Karpas-422 (cell line): Measurements from ENCODE around the gene PMM2. TPM values are rescaled to one million over a fixed set of nuclear protein-coding genes. Genes with fewer than 3 reads are reported as not detected.
"Not testable (repeated sequence)": the region's sequence is repeated elsewhere in the genome, so short reads cannot be mapped to it uniquely, and the experiment has no call there.

Experiments
- DNase-seq: peaks from one replicate; pipeline ENCODE4 v3.0.0-alpha.2; 2015
- H2AFZ ChIP-seq: fragments of 200-600 bp; sonication (generic); 2 replicates; pipeline ENCODE4 v1.6.1; 2014; ENCODE audit warnings: antibody characterized with exemption, low read length, mixed read lengths
- H3K27ac ChIP-seq: fragments of 200-600 bp; sonication (generic); 2 replicates; pipeline ENCODE4 v1.5.1; 2014; ENCODE audit warnings: mild to moderate bottlenecking, low read length, moderate library complexity
- H3K27me3 ChIP-seq: fragments of 200-600 bp; sonication (generic); 2 replicates; pipeline ENCODE4 v1.6.1; 2014; ENCODE audit warnings: low read length, mixed read lengths
- H3K36me3 ChIP-seq: fragments of 200-600 bp; sonication (generic); 2 replicates; pipeline ENCODE4 v1.6.1; 2014; ENCODE audit warnings: low read length, mixed read lengths; ENCODE audit not compliant: insufficient read depth
- H3K4me1 ChIP-seq: fragments of 200-600 bp; sonication (generic); 2 replicates; pipeline ENCODE4 v1.6.1; 2014; ENCODE audit warnings: mild to moderate bottlenecking, low read length, mixed read lengths
- H3K4me2 ChIP-seq: fragments of 200-600 bp; sonication (generic); 2 replicates; pipeline ENCODE4 v1.6.1; 2014; ENCODE audit warnings: low read length, low read depth, mild to moderate bottlenecking; ENCODE audit not compliant: poor library complexity, severe bottlenecking
- H3K4me3 ChIP-seq: fragments of 200-600 bp; sonication (generic); 2 replicates; pipeline ENCODE4 v1.5.1; 2014; ENCODE audit warnings: mild to moderate bottlenecking, antibody characterized with exemption, low read length, mixed read lengths
- H3K79me2 ChIP-seq: fragments of 200-600 bp; sonication (generic); 2 replicates; pipeline ENCODE4 v1.6.1; 2014; ENCODE audit warnings: mild to moderate bottlenecking, low read length, mixed read lengths
- H3K9ac ChIP-seq: fragments of 200-600 bp; sonication (generic); 2 replicates; pipeline ENCODE4 v1.6.0; 2014; ENCODE audit warnings: low read length
- H3K9me2 ChIP-seq: fragments of 200-600 bp; sonication (generic), shearing (Covaris generic); replicated peaks from 2 replicates; pipeline ENCODE4 v1.6.0; 2014; ENCODE audit warnings: mild to moderate bottlenecking, low read length, moderate library complexity; ENCODE audit not compliant: insufficient read depth
- H3K9me3 ChIP-seq: fragments of 300-700, 200-600 bp; sonication (generic); 2 replicates; pipeline ENCODE4 v1.6.1; 2014; ENCODE audit warnings: low read length, mixed read lengths
- H4K20me1 ChIP-seq: fragments of 200-600 bp; sonication (generic); 2 replicates; pipeline ENCODE4 v1.6.1; 2014; ENCODE audit warnings: mild to moderate bottlenecking, antibody characterized with exemption, low read length, low read depth; ENCODE audit not compliant: insufficient read depth
- total RNA-seq: library from RNA; depleted of rRNA; stranded (reverse); fragments of >200 nt; shearing (Covaris generic); gene quantifications from 2 replicates; pipeline ENCODE4 v1.2.3, GENCODE V29; 2014; ENCODE audit warnings: low replicate concordance

PMM2 gene
- total RNA-seq, 1 experiment from 2014 or later = 27.1 TPM

DNA sequence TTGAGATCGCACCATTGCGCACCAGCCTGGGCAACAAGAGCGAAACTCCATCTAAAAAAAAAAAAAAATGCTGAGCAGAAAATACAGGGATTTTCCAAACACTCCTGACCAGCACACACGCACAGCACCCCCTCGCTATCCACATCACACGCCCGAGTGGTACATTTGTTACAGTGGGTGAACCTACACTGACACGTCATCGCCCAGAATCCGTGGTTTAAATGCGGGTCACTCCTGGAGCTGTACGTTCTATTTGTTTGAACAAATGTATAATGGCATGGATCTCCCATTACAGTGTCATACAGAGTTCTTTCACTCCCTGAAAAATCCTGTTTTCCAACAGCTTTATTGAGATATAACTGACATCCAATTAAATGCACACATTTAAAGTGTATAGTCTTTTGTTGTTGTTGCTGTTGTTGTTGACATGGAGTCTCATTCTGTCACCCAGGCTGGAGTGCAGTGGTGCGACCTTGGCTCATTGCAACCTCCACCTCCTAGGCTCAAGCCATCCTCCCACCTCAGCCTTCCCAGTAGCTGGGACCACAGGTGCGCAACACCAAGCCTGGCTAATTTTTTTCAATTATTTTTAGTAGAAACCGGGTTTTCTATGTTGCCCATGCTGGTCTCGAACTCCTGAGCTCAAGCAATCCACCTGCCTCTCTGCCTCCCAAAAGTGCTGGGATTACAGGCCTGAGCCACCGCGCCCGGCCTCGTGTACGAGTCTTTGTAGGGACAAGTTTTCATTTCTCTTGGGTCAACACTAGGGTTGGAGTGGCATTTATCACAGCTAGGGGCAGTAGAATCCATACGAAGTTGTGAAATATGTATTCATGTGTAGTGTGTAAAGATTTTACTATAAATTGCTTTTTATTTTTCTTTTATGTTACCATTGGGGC lies 75.6 kb downstream of the PMM2 start:
- Histone ChIP-seq H3K4me1 (peaks cover 24% of the 10 kb centered on the region), H3K4me3 (no peak overlapping the region), H3K27me3 (no peaks in the 10 kb centered on the region), H3K27ac (no peak overlapping the region), H3K9ac (no peak overlapping the region), H2AFZ (no peak overlapping the region), H3K36me3 (no peaks in the 10 kb centered on the region), H3K4me2 (no peak overlapping the region), H3K9me3 (no peaks in the 10 kb centered on the region), H4K20me1 (no peaks in the 10 kb centered on the region), H3K9me2 (no peaks in the 10 kb centered on the region), H3K79me2 (no peaks in the 10 kb centered on the region)
- no peak for DNase-seq

- H3K4me1 ChIP-seq = peaks cover 24% of the 10 kb centered on the region
- not testable (repeated sequence) for H3K9ac ChIP-seq, H3K4me3 ChIP-seq, H3K27ac ChIP-seq, H3K36me3 ChIP-seq, H3K9me2 ChIP-seq, H3K4me2 ChIP-seq, H2AFZ ChIP-seq, H3K27me3 ChIP-seq, DNase-seq, H3K9me3 ChIP-seq, H4K20me1 ChIP-seq, H3K79me2 ChIP-seq
These were observed 76.2 kb downstream of the PMM2 start for GRCh38 chr16:8873866-8874195.

DNA sequence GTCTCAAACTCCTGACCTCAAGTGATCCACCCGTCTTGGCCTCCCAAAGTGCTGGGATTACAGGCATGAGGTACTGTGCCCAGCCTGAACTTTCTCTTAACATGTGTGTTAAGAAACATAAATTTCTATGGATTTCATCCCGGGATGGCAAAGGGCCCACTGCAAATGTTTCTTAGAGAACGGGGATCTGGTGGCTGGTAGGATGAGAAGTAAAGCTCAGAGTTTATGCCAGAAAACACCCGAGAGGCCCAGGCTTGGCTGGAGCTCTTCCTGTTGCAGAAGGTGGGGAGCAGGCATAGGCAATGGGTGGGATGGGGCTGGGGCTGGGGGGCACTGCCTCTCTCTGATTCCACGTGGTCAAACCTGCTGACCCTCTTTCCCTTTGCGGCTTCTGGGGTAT lies 76.7 kb downstream of the PMM2 start:
- DNase-seq = no peak
- Histone ChIP-seq H3K36me3 (no peaks in the 10 kb centered on the region), H3K79me2 (no peaks in the 10 kb centered on the region), H3K27ac (no peak overlapping the region), H3K4me2 (no peak overlapping the region), H3K9me2 (no peaks in the 10 kb centered on the region), H3K9ac (no peak overlapping the region), H3K4me1 (peaks cover 21% of the 10 kb centered on the region), H3K4me3 (no peak overlapping the region), H3K9me3 (no peaks in the 10 kb centered on the region), H3K27me3 (no peaks in the 10 kb centered on the region), H2AFZ (no peak overlapping the region), H4K20me1 (no peaks in the 10 kb centered on the region)

GRCh38 chr16:8875317-8875716 lies 77.7 kb downstream of the PMM2 start:
- peaks cover 16% of the 10 kb centered on the region for H3K4me1 ChIP-seq
- H3K9me3 ChIP-seq, H3K27ac ChIP-seq, H4K20me1 ChIP-seq, H3K9me2 ChIP-seq, H3K4me3 ChIP-seq, DNase-seq, H3K79me2 ChIP-seq, H2AFZ ChIP-seq, H3K4me2 ChIP-seq, H3K27me3 ChIP-seq, H3K9ac ChIP-seq, H3K36me3 ChIP-seq: not testable (repeated sequence)

DNA sequence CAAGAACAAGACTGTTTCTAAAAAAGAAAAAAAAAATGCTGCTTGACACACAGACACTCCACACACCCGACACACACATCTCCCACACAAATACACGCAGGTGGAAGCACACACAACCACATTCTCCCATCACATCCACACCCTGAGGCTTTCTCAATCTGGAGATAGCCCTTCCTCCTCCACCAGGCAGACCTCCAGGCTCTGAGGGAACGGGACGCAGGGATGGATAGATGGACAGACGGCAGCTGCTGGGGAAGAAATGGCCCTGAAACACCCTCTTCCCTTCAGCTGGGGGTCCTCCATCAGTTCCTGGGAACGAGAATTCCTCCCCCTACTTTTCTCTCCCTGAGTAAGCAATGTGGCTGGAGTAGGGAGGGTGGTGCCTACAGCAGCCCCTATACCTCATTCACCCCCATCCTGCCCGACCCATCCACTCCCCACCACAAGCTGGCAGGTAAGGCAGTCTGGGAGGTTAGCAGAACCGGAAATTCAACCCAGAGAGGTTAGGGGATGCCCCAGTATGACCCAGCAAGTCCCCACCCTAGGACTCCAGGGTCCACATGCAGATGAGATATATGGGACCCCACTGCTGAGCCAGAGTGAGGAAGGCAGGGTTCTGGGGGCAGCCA lies 80.4 kb downstream of the PMM2 start:
- Histone ChIP-seq H2AFZ (no peak overlapping the region), H3K9me2 (no peaks in the 10 kb centered on the region), H3K9ac (no peak overlapping the region), H3K36me3 (no peaks in the 10 kb centered on the region), H3K4me2 (no peak overlapping the region), H3K4me1 (peaks cover 18% of the 10 kb centered on the region), H3K27ac (no peak overlapping the region), H3K27me3 (no peaks in the 10 kb centered on the region), H3K79me2 (no peaks in the 10 kb centered on the region), H3K9me3 (no peaks in the 10 kb centered on the region), H4K20me1 (no peaks in the 10 kb centered on the region), H3K4me3 (no peak overlapping the region)
- no peak for DNase-seq

DNA sequence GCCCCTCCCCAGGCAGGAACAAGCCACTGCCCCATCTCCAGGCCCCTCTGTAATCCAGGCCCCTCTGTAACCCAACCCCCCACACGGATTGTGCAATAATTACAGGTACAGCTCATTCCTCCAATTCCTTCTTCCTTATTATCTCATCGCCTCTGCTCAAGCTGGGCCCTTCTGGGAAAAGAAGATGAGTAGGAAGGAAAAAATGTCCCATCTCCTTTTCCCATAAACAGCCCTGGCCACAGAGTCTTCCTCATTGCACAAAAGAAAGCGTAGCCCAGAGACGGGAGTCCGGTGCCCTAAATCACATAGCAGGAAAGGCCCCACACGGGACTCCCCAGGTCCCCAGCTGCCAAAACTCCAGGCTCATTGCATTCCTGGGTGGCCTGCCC lies 80.9 kb downstream of the PMM2 start:
- no peaks in the 10 kb centered on the region for H4K20me1 ChIP-seq
- H3K4me1 ChIP-seq = peaks cover 18% of the 10 kb centered on the region
- no peak overlapping the region for H3K9ac ChIP-seq

DNA sequence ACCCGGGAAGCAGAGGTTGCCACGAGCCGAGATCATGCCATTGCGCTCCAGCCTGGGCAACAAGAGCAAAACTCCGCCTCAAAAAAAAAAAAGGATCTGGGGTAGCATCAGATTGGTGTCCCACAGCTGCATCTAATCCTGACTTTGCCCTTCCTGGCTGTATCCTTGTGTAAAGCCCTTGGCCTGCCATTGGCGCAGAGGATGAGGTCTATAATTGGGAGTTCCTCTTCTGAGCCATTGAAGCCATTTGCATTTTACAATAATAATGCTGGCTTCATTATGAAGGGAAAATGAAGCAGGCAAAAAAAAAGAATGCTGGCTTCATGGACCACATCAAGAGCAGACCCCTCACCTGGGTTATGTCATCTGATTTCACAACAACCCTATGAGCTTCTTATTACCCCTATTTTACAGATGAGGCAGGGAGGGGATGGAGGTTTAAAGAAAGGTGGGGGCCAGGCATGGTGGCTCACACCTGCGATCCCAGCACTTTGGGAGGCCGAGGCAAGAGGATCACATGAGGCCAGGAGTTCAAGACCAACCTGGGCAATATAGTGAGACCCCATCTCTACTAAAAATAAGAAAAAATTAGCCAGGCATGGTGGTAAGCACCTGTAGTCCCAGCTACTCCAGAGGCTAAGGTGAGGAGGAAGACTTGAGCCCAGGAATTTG lies 83.3 kb downstream of the PMM2 start:
- Histone ChIP-seq H3K4me1 (peaks cover 18% of the 10 kb centered on the region), H2AFZ (no peak overlapping the region), H3K9ac (no peak overlapping the region), H3K79me2 (no peaks in the 10 kb centered on the region), H3K9me2 (no peaks in the 10 kb centered on the region), H3K36me3 (no peaks in the 10 kb centered on the region), H4K20me1 (peaks cover 9% of the 10 kb centered on the region; the same call in 1 of the 2 replicates), H3K4me2 (no peak overlapping the region), H3K27me3 (no peaks in the 10 kb centered on the region), H3K27ac (no peak overlapping the region), H3K4me3 (no peak overlapping the region), H3K9me3 (no peaks in the 10 kb centered on the region)
- DNase-seq = peak; percentile 67

More for the DNA sequence above, 80.9 kb downstream of the PMM2 start:
- Histone ChIP-seq H3K4me3 (no peak overlapping the region), H2AFZ (no peak overlapping the region), H3K9me3 (no peaks in the 10 kb centered on the region), H3K9me2 (no peaks in the 10 kb centered on the region), H3K79me2 (no peaks in the 10 kb centered on the region), H3K27me3 (no peaks in the 10 kb centered on the region), H3K36me3 (no peaks in the 10 kb centered on the region), H3K4me2 (no peak overlapping the region), H3K27ac (no peak overlapping the region)
- no peak for DNase-seq

GRCh38 chr16:8882041-8882617 lies 84.5 kb downstream of the PMM2 start, which contains the start of gene LITAFD:
Gene LITAFD, plus strand, starts transcription at chr16:8882351. Its CDS starts 2,005 bp downstream, at chr16:8884356.
- Histone ChIP-seq H4K20me1 (peaks cover 13% of the 10 kb centered on the region; the same call in 1 of the 2 replicates), H3K9me3 (no peaks in the 10 kb centered on the region), H3K27me3 (no peaks in the 10 kb centered on the region), H3K4me3 (no peak within 1 kb of the TSS), H3K4me1 (peaks cover 18% of the 10 kb centered on the region), H3K36me3 (no peaks in the 10 kb centered on the region), H2AFZ (no peak within 1 kb of the TSS), H3K27ac (no peak within 1 kb of the TSS), H3K79me2 (no peaks in the 10 kb centered on the region), H3K4me2 (no peak within 1 kb of the TSS), H3K9ac (no peak within 1 kb of the TSS), H3K9me2 (no peaks in the 10 kb centered on the region)
- no peak for DNase-seq
